Fibroblast of mammary gland (primary cell): ENCODE data around the gene PCYT1B.
A peak's percentile ranks its signal among the peaks of the same experiment; 100 is the strongest.

Experiments used
- DNase-seq: peaks from one replicate; pipeline ENCODE4 v3.0.0-alpha.2; 2010; ENCODE audit warnings: low read depth
- H3K4me3 ChIP-seq: 2 replicates; pipeline ENCODE4 v1.5.1; 2011; ENCODE audit warnings: low read depth, mild to moderate bottlenecking, low read length, moderate library complexity; ENCODE audit not compliant: control insufficient read depth
- TF ChIP-seq, protein P1 (sequence below): conservative IDR thresholded peaks from 2 replicates; pipeline ENCODE4 v1.5.1; 2011; ENCODE audit warnings: low read depth, low read length, inconsistent platforms; ENCODE audit not compliant: control insufficient read depth, insufficient read depth

The PCYT1B gene

GRCh38 chrX:24550166-24550565 is 97.0 kb downstream of the PCYT1B start:
- H3K4me3 ChIP-seq = no peak overlapping the region
- no peak for DNase-seq
- TF ChIP-seq, protein P1, sequence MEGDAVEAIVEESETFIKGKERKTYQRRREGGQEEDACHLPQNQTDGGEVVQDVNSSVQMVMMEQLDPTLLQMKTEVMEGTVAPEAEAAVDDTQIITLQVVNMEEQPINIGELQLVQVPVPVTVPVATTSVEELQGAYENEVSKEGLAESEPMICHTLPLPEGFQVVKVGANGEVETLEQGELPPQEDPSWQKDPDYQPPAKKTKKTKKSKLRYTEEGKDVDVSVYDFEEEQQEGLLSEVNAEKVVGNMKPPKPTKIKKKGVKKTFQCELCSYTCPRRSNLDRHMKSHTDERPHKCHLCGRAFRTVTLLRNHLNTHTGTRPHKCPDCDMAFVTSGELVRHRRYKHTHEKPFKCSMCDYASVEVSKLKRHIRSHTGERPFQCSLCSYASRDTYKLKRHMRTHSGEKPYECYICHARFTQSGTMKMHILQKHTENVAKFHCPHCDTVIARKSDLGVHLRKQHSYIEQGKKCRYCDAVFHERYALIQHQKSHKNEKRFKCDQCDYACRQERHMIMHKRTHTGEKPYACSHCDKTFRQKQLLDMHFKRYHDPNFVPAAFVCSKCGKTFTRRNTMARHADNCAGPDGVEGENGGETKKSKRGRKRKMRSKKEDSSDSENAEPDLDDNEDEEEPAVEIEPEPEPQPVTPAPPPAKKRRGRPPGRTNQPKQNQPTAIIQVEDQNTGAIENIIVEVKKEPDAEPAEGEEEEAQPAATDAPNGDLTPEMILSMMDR = no peak

DNA sequence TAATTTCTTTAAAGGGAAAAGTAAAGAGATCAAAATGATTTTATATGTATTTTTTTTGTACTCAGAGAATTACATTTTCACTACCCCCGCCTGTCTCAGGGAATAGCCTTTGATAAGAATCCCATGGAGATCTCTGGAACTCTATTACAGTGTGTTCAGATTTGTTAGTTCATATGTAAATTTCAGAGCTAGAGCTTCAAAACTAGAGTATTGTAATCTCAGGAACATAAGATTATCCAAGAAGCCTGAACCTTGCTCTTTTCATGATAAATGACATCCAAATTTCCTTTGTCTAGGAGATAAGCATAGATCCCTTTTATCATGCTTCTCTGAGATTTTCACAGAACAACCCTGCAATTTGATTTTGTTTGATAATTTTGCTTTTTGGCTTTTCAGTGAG is 99.2 kb downstream of the PCYT1B start:
- H3K4me3 ChIP-seq = no peak overlapping the region
- DNase-seq = no peak
- TF ChIP-seq, protein P1 = no peak

GRCh38 chrX:24542756-24543155 is 104.4 kb downstream of the PCYT1B start:
- H3K4me3 ChIP-seq = no peak overlapping the region
- TF ChIP-seq, protein P1 = no peak
- peak; percentile 6 for DNase-seq

- no peak overlapping the region for H3K4me3 ChIP-seq
- no peak for DNase-seq
- TF ChIP-seq, protein P1 = no peak
Measured at GRCh38 chrX:24536551-24536950, 110.6 kb downstream of the PCYT1B start.

GRCh38 chrX:24528605-24529004 is 118.5 kb downstream of the PCYT1B start:
- no peak overlapping the region for H3K4me3 ChIP-seq
- DNase-seq = no peak
- TF ChIP-seq, protein P1 = no peak

DNA sequence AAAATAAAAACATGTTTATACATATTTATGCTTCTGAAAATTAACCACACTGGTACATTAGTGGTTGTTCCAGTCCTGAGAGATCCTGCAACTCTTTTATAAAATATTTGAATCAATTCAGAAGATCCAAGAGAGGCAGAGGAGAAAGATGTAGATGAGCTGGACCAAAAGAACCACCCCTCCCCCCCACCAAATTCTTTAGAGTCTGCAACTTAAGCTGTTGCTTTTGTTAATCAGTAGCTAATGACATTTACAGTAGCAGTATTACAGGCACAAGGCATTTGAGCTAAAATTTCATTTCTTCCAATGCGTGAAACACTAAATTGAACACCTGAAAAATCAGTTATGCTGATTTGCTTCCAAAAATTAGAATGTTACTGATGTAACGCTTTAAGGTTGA is 120.5 kb downstream of the PCYT1B start:
- TF ChIP-seq, protein P1 = no peak
- DNase-seq = no peak
- H3K4me3 ChIP-seq = no peak overlapping the region

- DNase-seq = no peak
- no peak overlapping the region for H3K4me3 ChIP-seq
- TF ChIP-seq, protein P1 = no peak
Measured at GRCh38 chrX:24525455-24525854, 121.7 kb downstream of the PCYT1B start.
